Upper lobe of left lung (tissue), 4 donors: Measurements from ENCODE around the gene LCORL.

Experiments
- POLR2A ChIP-seq, 4 donors: fragments of 450-650 bp; IDR thresholded peaks; one replicate each; pipeline ENCODE4 v1.5.1; 2016 to 2017; ENCODE audit warnings: antibody characterized with exemption in 4 of 4, mild to moderate bottlenecking in 2 of 4
- POLR2AphosphoS5 ChIP-seq, 2 donors: sonication (generic); formaldehyde crosslinking; IDR thresholded peaks; one replicate each; pipeline ENCODE4 v1.5.1; 2017; ENCODE audit warnings: antibody characterized with exemption in 2 of 2
- TF ChIP-seq, protein P1 (sequence below), 6 experiments: fragments of 450-650 bp in 4 of 6; fragments of 200-600 bp in 2 of 6; sonication (generic) in 2 of 6; IDR thresholded peaks; one replicate each; pipeline ENCODE4 v1.5.1; 2016 to 2019; ENCODE audit warnings: antibody characterized with exemption in 6 of 6

GRCh38 chr4:17805580-17806155, 215.9 kb downstream of the LCORL start:
- TF ChIP-seq, protein P1, sequence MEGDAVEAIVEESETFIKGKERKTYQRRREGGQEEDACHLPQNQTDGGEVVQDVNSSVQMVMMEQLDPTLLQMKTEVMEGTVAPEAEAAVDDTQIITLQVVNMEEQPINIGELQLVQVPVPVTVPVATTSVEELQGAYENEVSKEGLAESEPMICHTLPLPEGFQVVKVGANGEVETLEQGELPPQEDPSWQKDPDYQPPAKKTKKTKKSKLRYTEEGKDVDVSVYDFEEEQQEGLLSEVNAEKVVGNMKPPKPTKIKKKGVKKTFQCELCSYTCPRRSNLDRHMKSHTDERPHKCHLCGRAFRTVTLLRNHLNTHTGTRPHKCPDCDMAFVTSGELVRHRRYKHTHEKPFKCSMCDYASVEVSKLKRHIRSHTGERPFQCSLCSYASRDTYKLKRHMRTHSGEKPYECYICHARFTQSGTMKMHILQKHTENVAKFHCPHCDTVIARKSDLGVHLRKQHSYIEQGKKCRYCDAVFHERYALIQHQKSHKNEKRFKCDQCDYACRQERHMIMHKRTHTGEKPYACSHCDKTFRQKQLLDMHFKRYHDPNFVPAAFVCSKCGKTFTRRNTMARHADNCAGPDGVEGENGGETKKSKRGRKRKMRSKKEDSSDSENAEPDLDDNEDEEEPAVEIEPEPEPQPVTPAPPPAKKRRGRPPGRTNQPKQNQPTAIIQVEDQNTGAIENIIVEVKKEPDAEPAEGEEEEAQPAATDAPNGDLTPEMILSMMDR (IDR thresholded peaks at IDR 0.05) = no peak
- no peak for TF ChIP-seq POLR2AphosphoS5 (IDR thresholded peaks at IDR 0.05)
- no peak for TF ChIP-seq POLR2A (IDR thresholded peaks at IDR 0.05)
